HG02970 (cell line): ENCODE data around the gene MRFAP1L1.
"Not testable (repeated sequence)": the region's sequence is repeated elsewhere in the genome, so short reads cannot be mapped to it uniquely, and the experiment has no call there.

Experiments
- ATAC-seq: cut with Tn5 transposase; IDR thresholded peaks from one replicate; pipeline ENCODE4 v1.9.1; 2021; ENCODE audit warnings: mild to moderate bottlenecking, moderate library complexity, moderate number of reproducible peaks; ENCODE audit not compliant: unreplicated experiment, low FRiP score

The MRFAP1L1 gene

GRCh38 chr4:6739920-6740319 lies 30.3 kb upstream of the MRFAP1L1 start:
- no peak for ATAC-seq

DNA sequence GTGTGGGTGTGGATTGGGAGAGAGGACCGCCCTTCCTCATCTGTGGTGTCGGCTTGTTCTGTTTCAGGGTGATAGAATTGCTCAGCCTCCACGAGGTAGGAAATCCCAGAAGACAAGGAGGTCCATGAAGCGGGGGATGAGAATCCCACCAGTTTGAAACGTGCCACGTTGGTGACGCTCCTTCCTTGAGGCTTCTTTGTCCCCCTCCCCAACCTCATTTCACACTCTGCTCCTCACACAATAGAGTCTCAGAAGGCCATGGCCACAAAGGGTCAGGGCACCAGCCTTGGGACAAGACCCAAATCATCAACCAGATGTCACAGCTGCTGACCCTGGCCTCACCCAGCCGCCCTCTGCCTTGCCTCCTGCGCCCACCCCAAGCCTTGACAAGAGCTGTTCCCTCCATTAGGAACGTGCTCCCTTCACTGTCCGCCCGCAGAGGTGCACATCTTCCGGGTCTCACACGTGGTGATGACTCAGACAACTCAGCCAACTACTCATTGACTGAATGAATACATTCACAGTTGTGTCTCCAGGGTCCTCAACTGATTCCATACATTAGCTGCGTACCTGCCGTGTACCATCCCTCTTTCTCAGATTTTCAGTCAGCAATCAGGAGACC lies 24.6 kb upstream of the MRFAP1L1 start:
- no peak for ATAC-seq

- no peak for ATAC-seq
Observed at GRCh38 chr4:6733358-6734164, 23.9 kb upstream of the MRFAP1L1 start.

DNA sequence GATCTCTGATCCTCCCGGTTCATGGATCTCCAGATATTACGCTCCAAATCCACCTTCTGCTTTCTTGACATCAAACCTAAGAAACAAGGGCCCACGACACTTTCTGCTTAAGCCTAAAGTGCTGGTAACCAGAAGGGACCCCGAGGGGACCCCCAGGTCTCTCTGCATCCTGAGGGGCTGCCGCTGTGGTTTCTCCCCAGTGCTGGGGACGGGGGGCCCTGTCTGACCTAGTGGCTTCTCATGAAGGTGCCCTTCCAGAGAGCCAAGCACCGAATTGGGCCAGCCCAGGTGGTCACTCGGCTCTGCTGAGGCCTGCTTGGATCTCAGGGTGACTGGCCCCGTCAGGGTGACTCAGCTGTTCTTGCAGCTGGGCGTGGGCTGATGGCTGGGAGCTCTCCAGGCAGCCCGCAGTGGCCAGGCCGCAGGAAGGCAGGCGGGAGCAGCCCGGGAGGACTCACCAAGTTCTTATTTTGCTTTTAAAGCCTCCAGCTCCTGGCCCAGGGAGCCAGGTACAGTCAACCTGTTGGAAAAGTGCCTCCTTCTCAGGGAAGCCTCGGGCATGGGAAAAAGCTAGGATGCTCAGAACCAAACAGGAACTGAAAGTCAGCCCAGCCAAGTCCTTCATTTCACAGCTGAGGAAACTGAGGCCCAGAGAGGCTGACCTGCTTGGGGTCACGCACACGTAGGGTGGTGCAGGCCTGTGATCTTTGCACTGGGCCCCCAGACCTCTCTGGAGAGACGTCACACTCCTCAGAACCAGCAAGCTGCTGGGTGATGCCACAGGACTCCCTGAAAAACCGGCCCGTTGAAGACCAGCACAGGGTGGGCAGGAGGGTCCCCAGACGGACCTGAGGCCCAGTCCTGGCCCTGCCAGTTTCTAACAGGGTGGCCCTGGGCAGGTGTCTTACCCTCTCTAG lies 23.0 kb upstream of the MRFAP1L1 start:
- no peak for ATAC-seq

- ATAC-seq: no peak
Observed at GRCh38 chr4:6731780-6732179, 22.1 kb upstream of the MRFAP1L1 start.

GRCh38 chr4:6731318-6731675 lies 21.6 kb upstream of the MRFAP1L1 start:
- ATAC-seq: no peak

- no peak for ATAC-seq
Observed at GRCh38 chr4:6730603-6731317, 21.1 kb upstream of the MRFAP1L1 start.

DNA sequence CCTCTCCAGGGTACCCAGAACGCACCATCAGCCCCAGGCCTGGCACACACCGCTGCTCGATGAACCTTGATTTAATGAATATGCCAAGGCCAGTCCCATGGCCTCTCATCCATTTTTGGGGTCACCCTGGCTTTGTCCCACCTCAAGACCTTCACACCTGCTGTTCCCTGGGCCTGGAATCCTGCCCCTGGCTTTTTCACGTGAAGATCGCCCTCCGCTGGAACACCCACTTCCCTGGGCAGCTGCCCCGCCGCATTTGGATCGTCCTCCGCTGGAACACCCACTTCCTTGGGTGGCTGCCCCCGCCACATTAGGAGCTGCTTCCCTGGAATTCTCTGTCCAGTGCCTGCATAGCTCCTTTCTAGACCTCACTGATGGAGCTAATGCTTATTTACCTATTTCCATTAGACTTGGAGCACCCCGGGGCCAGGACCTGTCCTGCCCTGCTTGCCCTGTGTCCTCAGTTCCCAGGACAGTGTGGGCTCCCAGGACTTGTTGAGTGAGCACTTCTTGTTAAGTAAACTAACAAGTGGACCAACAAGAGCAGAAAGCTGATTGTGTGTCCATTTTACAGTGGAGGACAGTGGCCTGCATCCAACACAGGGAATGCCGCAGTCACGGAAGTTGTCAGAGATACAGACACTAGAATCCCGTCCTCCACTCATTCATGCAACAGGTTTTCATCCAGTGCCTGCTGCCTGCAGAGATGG lies 18.8 kb upstream of the MRFAP1L1 start:
- no peak for ATAC-seq

DNA sequence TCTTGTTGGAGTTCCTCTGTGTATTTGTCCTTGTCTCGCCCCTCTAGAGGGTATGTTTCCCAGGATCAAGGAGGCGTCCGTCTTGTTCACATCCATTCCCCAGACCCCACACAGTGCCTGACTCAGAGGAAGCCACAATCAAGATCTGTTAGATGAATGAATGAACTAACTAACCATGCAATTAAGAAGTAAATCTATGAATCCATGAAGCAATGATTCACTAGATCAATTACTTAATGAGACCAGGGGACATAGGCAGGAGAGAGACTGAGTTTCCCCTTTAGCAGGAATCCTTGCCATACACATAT lies 18.2 kb upstream of the MRFAP1L1 start:
- ATAC-seq: no peak

DNA sequence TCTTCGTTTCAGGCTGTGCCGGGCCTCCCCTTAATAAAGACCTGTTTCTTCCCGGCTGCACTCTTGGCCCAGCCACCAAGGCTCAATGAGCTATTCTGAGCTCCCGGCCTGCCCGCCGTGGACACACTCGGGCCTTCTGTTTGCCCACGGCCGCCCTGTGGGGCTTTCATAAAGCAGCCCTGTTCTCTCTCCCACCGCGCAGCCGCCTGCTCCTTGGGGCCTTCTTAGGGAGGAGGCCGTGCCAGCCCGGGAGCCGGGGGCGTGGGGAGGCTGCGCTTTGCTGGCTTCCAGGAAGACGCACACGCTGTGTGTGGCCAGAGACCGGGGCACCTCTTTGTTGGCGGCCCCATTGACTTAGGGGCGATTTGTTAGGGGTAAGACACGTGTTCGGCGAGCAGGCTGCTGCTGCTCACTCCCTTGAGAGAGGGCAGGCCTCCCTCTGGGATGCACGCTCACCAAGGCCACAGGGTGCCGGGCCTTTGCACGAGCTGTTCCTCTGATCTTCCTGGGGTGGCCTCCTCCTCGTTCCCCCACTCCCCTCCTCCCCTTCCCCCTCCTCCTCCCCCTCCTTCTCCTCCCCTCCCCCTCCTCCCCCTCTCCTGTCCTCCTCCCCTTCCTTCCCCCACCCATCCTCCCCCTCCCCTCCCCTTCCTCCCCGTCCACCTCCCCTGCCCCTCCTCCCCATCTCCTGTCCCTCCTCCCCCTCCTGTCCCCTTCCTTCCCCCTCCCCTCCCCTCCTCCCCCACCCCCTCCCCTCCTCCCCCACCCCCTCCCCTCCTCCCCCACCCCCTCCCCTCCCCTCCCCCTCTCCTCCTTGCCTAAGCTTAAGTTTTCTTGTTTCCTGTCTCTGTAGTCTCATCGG lies 17.6 kb upstream of the MRFAP1L1 start:
- ATAC-seq: no peak

GRCh38 chr4:6725427-6725961 lies 15.8 kb upstream of the MRFAP1L1 start:
- not testable (repeated sequence) for ATAC-seq

GRCh38 chr4:6724421-6725111 lies 14.9 kb upstream of the MRFAP1L1 start:
- ATAC-seq: no peak

- no peak for ATAC-seq
Observed at GRCh38 chr4:6723851-6724250, 14.2 kb upstream of the MRFAP1L1 start.

GRCh38 chr4:6722891-6723290 lies 13.2 kb upstream of the MRFAP1L1 start:
- ATAC-seq: no peak

DNA sequence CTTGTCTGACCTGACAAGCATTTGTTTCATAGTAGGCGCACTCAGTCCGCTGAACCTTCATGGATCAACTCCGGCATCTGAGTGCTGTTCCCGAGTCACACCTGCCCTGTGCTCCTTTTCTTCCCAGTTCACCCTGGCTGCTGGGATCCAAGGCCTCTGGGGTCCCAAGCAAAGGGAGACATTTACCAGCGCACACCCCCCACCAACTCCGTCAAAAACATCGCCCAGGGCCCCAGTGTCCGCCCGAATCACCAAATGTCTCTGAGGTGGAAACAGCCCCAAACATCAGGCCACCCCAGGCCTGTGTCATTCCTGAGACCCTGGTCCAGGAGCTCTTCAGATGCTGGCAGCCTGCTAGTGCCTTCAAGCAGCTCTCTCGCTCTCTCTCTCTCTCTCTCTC lies 11.5 kb upstream of the MRFAP1L1 start:
- ATAC-seq: no peak

DNA sequence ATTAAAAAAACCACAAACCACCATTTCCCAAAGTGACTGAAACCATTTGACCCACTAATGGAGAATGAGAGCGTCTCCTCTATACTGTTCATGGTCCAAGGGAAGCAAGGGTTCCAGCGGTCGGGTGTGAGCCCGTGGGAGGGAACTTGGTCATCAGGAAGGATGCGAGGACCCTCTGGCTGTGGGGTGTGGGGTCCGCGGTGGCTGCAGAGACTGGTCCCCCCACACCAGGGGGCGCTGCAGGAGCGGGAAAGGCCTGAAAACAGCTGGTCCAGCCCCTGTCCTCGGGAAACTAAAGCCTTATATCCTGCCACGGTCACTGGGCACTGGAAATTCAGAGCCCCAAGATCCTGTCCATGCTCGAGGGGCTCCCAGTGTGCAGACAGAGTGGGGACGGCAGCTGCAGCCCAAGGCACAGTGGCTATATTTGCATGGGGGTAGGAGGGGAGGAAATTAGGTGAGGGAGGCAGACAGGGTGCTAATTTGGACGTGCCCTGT lies 10.6 kb upstream of the MRFAP1L1 start:
- ATAC-seq: no peak

GRCh38 chr4:6719611-6720179 lies 10.0 kb upstream of the MRFAP1L1 start:
- no peak for ATAC-seq
